Activated naive CD8-positive, alpha-beta T cell treated with anti-CD3 and anti-CD28 coated beads, Interleukin-2, amount 50 U/mL, for 24 hours (primary cell): ENCODE measurements around the gene SCNN1A.
A peak's percentile ranks its signal among the peaks of the same experiment; 100 is the strongest.

Experiments used
- ATAC-seq: fragments of 150-1000 bp; cut with Tn5 transposase; one replicate; pipeline ENCODE4 v1.10.0; 2021
- DNase-seq: peaks from one replicate; pipeline ENCODE4 v3.0.0; 2021
- H3K27ac Mint-ChIP-seq: one replicate; pipeline ENCODE4 v1.8.0; 2021; ENCODE audit warnings: mild to moderate bottlenecking, mixed read lengths
- H3K27me3 Mint-ChIP-seq: one replicate; pipeline ENCODE4 v1.8.0; 2021; ENCODE audit warnings: mixed read lengths
- H3K36me3 Mint-ChIP-seq: one replicate; pipeline ENCODE4 v1.8.0; 2021; ENCODE audit warnings: low read depth, mixed read lengths
- H3K4me1 Mint-ChIP-seq: one replicate; pipeline ENCODE4 v1.8.0; 2021; ENCODE audit warnings: mixed read lengths
- H3K4me3 Mint-ChIP-seq: one replicate; pipeline ENCODE4 v1.8.0; 2021; ENCODE audit warnings: mild to moderate bottlenecking, moderate library complexity, mixed read lengths
- H3K9me3 Mint-ChIP-seq: one replicate; pipeline ENCODE4 v1.8.0; 2021; ENCODE audit warnings: mixed read lengths

The SCNN1A gene

GRCh38 chr12:6392504-6392903 lies 17.1 kb upstream of the SCNN1A start:
- H3K27me3 Mint-ChIP-seq = no peaks in the 10 kb centered on the region
- DNase-seq (no peak), ATAC-seq (no peak)
- H3K4me1 Mint-ChIP-seq = no peaks in the 10 kb centered on the region
- H3K4me3 Mint-ChIP-seq = no peak overlapping the region
- no peaks in the 10 kb centered on the region for H3K9me3 Mint-ChIP-seq
- H3K36me3 Mint-ChIP-seq = no peaks in the 10 kb centered on the region
- no peak overlapping the region for H3K27ac Mint-ChIP-seq

DNA sequence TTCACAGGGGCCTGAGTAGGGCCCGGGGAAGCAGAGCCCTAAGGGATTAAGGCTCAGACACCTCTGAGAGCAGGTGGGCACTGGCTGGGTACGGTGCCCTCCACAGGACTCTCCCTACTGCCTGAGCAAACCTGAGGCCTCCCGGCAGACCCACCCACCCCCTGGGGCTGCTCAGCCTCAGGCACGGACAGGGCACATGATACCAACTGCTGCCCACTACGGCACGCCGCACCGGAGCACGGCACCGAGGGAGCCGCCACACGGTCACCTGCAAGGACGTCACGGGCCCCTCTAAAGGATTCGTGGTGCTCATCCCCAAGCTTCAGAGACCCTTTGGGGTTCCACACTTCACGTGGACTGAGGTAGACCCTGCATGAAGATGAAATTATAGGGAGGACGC lies 15.7 kb upstream of the SCNN1A start:
- no peak for DNase-seq
- Mint-ChIP-seq H3K4me1 (no peaks in the 10 kb centered on the region), H3K27me3 (no peaks in the 10 kb centered on the region), H3K9me3 (no peaks in the 10 kb centered on the region), H3K4me3 (no peak overlapping the region), H3K27ac (no peak overlapping the region), H3K36me3 (no peaks in the 10 kb centered on the region)
- ATAC-seq = no peak

- Mint-ChIP-seq H3K27ac (no peak overlapping the region), H3K4me3 (no peak overlapping the region), H3K4me1 (no peaks in the 10 kb centered on the region), H3K36me3 (no peaks in the 10 kb centered on the region), H3K27me3 (no peaks in the 10 kb centered on the region), H3K9me3 (no peaks in the 10 kb centered on the region)
- ATAC-seq = no peak
- no peak for DNase-seq
These were observed 14.9 kb upstream of the SCNN1A start for GRCh38 chr12:6390084-6390799.

DNA sequence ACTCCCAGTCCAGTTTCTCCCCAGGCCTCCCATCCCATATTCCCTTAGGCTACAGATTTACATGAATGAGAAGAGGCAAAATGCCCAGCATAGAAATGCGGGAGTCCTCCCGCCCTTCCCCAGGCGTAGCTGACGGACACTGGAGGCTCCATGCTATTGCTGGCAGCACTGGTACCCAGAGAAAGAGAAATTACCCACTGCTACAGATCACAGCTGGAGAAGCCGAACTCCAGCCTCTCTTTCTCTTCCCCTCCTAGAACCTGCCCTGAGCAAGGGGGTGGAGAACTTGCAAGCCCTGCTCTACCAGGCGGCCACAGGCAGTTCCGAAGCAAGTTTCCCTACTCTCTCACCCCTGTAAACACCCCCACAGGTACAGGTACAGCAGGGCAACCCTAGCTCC lies 12.2 kb upstream of the SCNN1A start:
- no peak for DNase-seq
- Mint-ChIP-seq H3K27ac (no peak overlapping the region), H3K4me3 (no peak overlapping the region), H3K36me3 (no peaks in the 10 kb centered on the region), H3K9me3 (no peaks in the 10 kb centered on the region), H3K4me1 (peaks cover 6% of the 10 kb centered on the region), H3K27me3 (peaks cover 5% of the 10 kb centered on the region)
- no peak for ATAC-seq

- ATAC-seq = no peak
- no peak for DNase-seq
- H3K4me1 Mint-ChIP-seq = peaks cover 6% of the 10 kb centered on the region
- no peak overlapping the region for H3K27ac Mint-ChIP-seq
- H3K27me3 Mint-ChIP-seq = peaks cover 15% of the 10 kb centered on the region
- H3K36me3 Mint-ChIP-seq = no peaks in the 10 kb centered on the region
- H3K4me3 Mint-ChIP-seq = no peak overlapping the region
- H3K9me3 Mint-ChIP-seq = no peaks in the 10 kb centered on the region
These were observed 11.1 kb upstream of the SCNN1A start for GRCh38 chr12:6386491-6386890.

DNA sequence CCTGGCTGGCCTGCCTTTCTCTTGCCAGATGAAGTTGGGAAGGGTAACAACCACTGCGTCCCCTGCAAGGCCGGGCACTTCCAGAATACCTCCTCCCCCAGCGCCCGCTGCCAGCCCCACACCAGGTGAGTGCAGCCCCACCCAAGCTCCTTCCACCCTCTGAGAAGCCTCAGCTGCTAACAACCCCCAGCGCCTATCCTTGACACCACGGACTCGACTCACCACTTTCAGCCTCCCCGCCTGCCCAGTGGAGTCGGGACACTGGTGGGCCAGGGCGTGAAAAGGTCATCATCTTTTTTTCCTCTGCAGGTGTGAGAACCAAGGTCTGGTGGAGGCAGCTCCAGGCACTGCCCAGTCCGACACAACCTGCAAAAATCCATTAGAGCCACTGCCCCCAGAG lies 10.7 kb upstream of the SCNN1A start:
- H3K27me3 Mint-ChIP-seq = peaks cover 15% of the 10 kb centered on the region
- H3K36me3 Mint-ChIP-seq = no peaks in the 10 kb centered on the region
- DNase-seq (no peak), ATAC-seq (no peak)
- no peaks in the 10 kb centered on the region for H3K9me3 Mint-ChIP-seq
- H3K4me3 Mint-ChIP-seq = no peak overlapping the region
- no peak overlapping the region for H3K27ac Mint-ChIP-seq
- H3K4me1 Mint-ChIP-seq = peaks cover 6% of the 10 kb centered on the region

DNA sequence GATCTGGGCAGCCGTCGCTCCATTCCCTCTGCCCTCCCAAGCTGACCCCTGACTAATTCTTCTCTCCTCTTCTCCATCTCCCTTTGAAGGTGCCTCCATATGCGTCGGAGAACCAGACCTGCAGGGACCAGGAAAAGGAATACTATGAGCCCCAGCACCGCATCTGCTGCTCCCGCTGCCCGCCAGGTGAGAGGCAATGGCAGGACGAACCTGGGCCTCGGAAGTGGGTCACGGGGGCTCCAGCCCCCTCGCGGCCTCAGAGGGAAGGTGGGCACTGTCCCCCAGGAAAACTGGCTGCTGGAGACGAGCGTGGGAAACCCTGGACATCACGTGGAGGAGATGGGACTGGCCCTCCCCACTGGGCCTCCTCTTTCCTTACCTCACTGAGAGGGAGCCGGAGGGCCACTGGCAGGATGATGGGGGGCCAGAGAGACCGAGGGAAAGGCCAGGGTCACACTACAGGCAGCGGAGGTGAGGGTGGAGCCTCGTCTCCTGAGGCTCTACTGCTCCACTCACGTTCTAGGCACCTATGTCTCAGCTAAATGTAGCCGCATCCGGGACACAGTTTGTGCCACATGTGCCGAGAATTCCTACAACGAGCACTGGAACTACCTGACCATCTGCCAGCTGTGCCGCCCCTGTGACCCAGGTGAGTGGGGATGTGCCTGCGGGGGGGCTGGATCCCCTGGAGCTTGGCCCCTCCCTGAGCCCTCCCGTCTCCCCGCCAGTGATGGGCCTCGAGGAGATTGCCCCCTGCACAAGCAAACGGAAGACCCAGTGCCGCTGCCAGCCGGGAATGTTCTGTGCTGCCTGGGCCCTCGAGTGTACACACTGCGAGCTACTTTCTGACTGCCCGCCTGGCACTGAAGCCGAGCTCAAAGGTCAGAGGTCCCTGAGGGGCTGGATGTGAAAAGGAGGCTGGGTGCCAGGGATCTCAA lies 9.4 kb upstream of the SCNN1A start:
- Mint-ChIP-seq H3K36me3 (no peaks in the 10 kb centered on the region), H3K4me3 (peak overlapping the region; percentile 30)

DNA sequence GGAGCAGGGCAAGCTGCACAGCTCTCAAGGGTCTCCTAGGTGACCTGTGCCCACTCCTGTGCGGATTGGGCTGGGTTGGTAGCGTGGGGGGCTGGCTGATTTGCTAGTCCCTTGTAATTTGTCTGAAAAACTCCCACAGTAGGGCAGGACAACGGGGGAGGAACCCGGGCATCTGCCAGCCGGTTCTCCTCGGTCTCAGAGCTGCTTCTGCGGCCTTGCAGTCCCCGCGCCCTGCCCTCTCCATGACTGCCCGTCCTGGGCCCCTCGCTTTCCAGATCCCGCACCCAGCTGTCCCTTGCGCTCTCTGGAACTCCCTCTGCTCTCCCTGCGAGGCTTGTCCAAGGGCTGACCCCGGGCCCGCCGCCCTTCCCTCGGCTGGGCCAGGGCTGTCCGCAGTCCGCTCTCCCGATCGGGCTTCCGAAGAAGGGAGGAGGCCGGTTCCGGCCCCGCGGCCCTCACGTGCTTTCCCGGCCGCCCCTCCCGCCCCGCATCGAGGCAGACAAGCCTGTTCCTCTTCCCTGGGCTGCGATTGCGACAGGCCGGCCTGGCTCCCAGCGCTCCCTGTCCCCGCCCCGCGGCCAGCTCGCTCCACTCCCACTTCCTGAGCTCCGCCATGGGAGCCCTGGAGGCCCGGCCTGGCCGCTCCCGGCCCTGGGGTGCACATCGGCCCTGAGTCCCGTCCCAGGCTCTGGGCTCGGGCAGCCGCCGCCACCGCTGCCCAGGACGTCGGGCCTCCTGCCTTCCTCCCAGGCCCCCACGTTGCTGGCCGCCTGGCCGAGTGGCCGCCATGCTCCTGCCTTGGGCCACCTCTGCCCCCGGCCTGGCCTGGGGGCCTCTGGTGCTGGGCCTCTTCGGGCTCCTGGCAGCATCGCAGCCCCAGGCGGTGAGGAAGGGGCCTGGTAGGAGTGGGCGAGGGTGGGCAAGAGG lies 8.5 kb upstream of the SCNN1A start, which contains the start of gene LTBR:
LTBR (plus strand) TSS at position 591 of the 927 bp plus-strand sequence; CDS start at position 788, 197 bp downstream.
- DNase-seq (peak; percentile 38), ATAC-seq (peak; percentile 27)
- no peaks in the 10 kb centered on the region for H3K9me3 Mint-ChIP-seq
- H3K27me3 Mint-ChIP-seq = peaks cover 20% of the 10 kb centered on the region
- no peak within 1 kb of the TSS for H3K27ac Mint-ChIP-seq
- peak within 1 kb of the TSS; percentile 30 for H3K4me3 Mint-ChIP-seq
- peaks cover 6% of the 10 kb centered on the region for H3K4me1 Mint-ChIP-seq
- no peaks in the 10 kb centered on the region for H3K36me3 Mint-ChIP-seq

More for the DNA sequence above, 9.4 kb upstream of the SCNN1A start:
- peaks cover 6% of the 10 kb centered on the region for H3K4me1 Mint-ChIP-seq
- peaks cover 20% of the 10 kb centered on the region for H3K27me3 Mint-ChIP-seq
- H3K27ac Mint-ChIP-seq = no peak overlapping the region
- DNase-seq = no peak
- H3K9me3 Mint-ChIP-seq = no peaks in the 10 kb centered on the region
- ATAC-seq = no peak

GRCh38 chr12:6382982-6383381 lies 7.6 kb upstream of the SCNN1A start:
- Mint-ChIP-seq H3K27me3 (peaks cover 20% of the 10 kb centered on the region), H3K27ac (no peak overlapping the region), H3K9me3 (no peaks in the 10 kb centered on the region), H3K4me1 (peaks cover 6% of the 10 kb centered on the region), H3K36me3 (no peaks in the 10 kb centered on the region), H3K4me3 (no peak overlapping the region)
- ATAC-seq = peak; percentile 30
- DNase-seq = no peak

DNA sequence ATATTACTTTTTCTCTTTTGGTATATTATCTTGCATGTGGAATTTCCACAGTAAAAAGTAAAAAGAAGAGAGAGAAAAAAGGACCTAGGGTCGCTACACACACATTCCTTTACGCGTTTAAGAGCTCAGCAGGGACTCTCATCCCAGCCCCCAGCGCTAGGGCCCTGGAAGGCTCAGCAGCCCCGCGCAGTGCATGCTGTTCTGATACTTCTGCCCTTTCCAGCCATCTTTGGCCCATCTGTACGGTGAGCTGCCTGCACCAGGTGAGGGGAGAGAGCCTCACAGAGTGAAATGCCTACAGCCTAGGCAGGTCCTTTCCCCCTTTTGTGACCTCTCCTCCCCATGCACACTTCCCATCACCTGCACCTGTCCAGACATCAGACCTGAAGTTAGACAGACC lies 7.0 kb upstream of the SCNN1A start:
- DNase-seq (no peak), ATAC-seq (no peak)
- no peak overlapping the region for H3K4me3 Mint-ChIP-seq
- no peaks in the 10 kb centered on the region for H3K36me3 Mint-ChIP-seq
- peaks cover 8% of the 10 kb centered on the region for H3K4me1 Mint-ChIP-seq
- peaks cover 20% of the 10 kb centered on the region for H3K27me3 Mint-ChIP-seq
- no peaks in the 10 kb centered on the region for H3K9me3 Mint-ChIP-seq
- H3K27ac Mint-ChIP-seq = no peak overlapping the region

- DNase-seq (no peak), ATAC-seq (no peak)
- Mint-ChIP-seq H3K36me3 (no peaks in the 10 kb centered on the region), H3K4me1 (peaks cover 26% of the 10 kb centered on the region), H3K4me3 (no peak overlapping the region), H3K9me3 (no peaks in the 10 kb centered on the region), H3K27ac (no peak overlapping the region), H3K27me3 (peaks cover 21% of the 10 kb centered on the region)
These were observed 5.1 kb upstream of the SCNN1A start for GRCh38 chr12:6380141-6381121.

- H3K27ac Mint-ChIP-seq = no peak overlapping the region
- no peak for ATAC-seq
- H3K9me3 Mint-ChIP-seq = no peaks in the 10 kb centered on the region
- DNase-seq = no peak
- H3K4me1 Mint-ChIP-seq = peaks cover 24% of the 10 kb centered on the region
- no peaks in the 10 kb centered on the region for H3K36me3 Mint-ChIP-seq
- no peak overlapping the region for H3K4me3 Mint-ChIP-seq
- peaks cover 23% of the 10 kb centered on the region for H3K27me3 Mint-ChIP-seq
These were observed 3.5 kb upstream of the SCNN1A start for GRCh38 chr12:6378709-6379472.

DNA sequence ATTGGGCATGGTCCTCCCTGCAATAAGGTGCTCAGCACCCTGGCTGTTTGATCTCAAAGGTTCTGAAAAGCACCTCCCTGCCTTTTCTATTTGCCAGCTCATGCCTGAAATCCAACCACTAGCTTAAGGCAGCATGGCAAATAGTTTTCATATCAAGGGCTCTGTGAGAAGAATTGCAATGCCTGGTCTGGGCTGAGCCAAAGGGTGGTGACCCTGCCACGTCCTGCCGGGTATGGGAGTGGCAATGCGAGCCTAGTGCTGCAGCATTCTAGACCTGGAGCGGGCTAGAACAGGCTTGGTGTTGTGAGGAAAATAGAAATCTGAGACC lies 2.3 kb upstream of the SCNN1A start:
- ATAC-seq = no peak
- H3K27ac Mint-ChIP-seq = no peak overlapping the region

More for the DNA sequence above, 2.3 kb upstream of the SCNN1A start:
- Mint-ChIP-seq H3K9me3 (no peaks in the 10 kb centered on the region), H3K36me3 (no peaks in the 10 kb centered on the region), H3K4me3 (no peak overlapping the region), H3K4me1 (peaks cover 25% of the 10 kb centered on the region), H3K27me3 (peaks cover 19% of the 10 kb centered on the region)
- no peak for DNase-seq
